Stimulated activated CD4-positive, alpha-beta T cell treated with anti-CD3 and anti-CD28 coated beads, Interleukin-1b, Interleukin-23, amount 100 ng/mL, for 1 hour (primary cell): ENCODE results near the gene GTF2F2.

Experiments
- DNase-seq, 2 donors: peaks; one replicate each; pipeline ENCODE4 v3.0.0-alpha.2; 2020; ENCODE audit warnings: low read depth in 2 of 2

GTF2F2 gene

GRCh38 chr13:45333251-45333976, 213.1 kb downstream of the GTF2F2 start:
- no peak for DNase-seq
